ENCODE data around the gene DLX5. TPM values are rescaled to one million over a fixed set of nuclear protein-coding genes. Genes with fewer than 3 reads are reported as not detected.

The DLX5 gene
- total and polyA plus RNA-seq, 9 donors: 0.27 to 7.9 (median 1.0) TPM; not detected in 1

- peaks cover 2% of the 10 kb centered on the region for H3K4me1 ChIP-seq (ENCODE audit: insufficient read depth)
- no peak for DNase-seq
- H3K9me3 ChIP-seq: no peaks in the 10 kb centered on the region
- no peaks in the 10 kb centered on the region for H3K27me3 ChIP-seq
- TF ChIP-seq POLR2A (IDR thresholded peaks at IDR 0.05) (no peak), EP300 (IDR thresholded peaks at IDR 0.05) (no peak)
- TF ChIP-seq, protein P1, sequence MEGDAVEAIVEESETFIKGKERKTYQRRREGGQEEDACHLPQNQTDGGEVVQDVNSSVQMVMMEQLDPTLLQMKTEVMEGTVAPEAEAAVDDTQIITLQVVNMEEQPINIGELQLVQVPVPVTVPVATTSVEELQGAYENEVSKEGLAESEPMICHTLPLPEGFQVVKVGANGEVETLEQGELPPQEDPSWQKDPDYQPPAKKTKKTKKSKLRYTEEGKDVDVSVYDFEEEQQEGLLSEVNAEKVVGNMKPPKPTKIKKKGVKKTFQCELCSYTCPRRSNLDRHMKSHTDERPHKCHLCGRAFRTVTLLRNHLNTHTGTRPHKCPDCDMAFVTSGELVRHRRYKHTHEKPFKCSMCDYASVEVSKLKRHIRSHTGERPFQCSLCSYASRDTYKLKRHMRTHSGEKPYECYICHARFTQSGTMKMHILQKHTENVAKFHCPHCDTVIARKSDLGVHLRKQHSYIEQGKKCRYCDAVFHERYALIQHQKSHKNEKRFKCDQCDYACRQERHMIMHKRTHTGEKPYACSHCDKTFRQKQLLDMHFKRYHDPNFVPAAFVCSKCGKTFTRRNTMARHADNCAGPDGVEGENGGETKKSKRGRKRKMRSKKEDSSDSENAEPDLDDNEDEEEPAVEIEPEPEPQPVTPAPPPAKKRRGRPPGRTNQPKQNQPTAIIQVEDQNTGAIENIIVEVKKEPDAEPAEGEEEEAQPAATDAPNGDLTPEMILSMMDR (IDR thresholded peaks at IDR 0.05): no peak
- no peaks in the 10 kb centered on the region for H3K36me3 ChIP-seq
- H3K4me3 ChIP-seq: no peak overlapping the region
- WGBS, 3 donors: 38 to 55% (median 53%) methylated on average over 17 of the region's 17 CpGs
- intact Hi-C loops (cut with DNase I): loop anchor here (2.0 to 10.0 kb wide), 5 partner anchors 950 to 1302 kb away; no protein-coding TSS in a partner anchor
- no peak overlapping the region for H3K27ac ChIP-seq
Measured at GRCh38 chr7:97026715-97027426, 2.2 kb upstream of the DLX5 start.

- Histone ChIP-seq H3K36me3 (no peaks in the 10 kb centered on the region), H3K27ac (no peak overlapping the region), H3K4me3 (no peak overlapping the region), H3K4me1 (ENCODE audit: insufficient read depth) (peaks cover 2% of the 10 kb centered on the region), H3K9me3 (no peaks in the 10 kb centered on the region), H3K27me3 (no peaks in the 10 kb centered on the region)
- WGBS, 3 donors: 19 to 40% (median 33%) methylated on average over 29 of the region's 29 CpGs
- intact Hi-C loops (cut with DNase I): loop anchor here (2.0 to 10.0 kb wide), 5 partner anchors 949 to 1301 kb away; no protein-coding TSS in a partner anchor
- TF ChIP-seq, protein P1 (IDR thresholded peaks at IDR 0.05): no peak
- TF ChIP-seq POLR2A (IDR thresholded peaks at IDR 0.05) (no peak), EP300 (IDR thresholded peaks at IDR 0.05) (no peak)
- no peak for DNase-seq
Measured at GRCh38 chr7:97025983-97026714, 1.5 kb upstream of the DLX5 start.

DNA sequence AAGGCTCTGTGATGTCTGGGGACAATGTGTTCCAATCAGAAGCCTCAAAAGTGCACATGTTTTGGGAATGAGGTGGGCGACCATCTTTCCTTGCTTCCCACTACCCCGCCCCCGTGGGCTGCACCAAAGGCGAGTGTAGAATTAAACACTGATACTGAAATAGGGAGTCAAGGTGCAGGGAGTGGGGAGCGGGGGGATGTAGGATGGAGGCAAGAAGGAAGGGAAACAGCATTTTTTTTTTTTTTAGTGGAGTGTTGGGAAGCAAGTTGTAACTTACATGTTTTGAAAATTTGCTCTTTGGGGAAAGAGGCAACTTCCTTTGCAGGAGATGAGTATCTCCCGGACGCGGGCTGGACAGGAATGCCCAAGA lies 484 bp upstream of the DLX5 start:
- intact Hi-C loops (cut with DNase I): loop anchor here (5.0 to 10.0 kb wide), 4 partner anchors 948 to 1300 kb away; no protein-coding TSS in a partner anchor

More for the DNA sequence above, 484 bp upstream of the DLX5 start:
- Histone ChIP-seq H3K9me3 (no peaks in the 10 kb centered on the region), H3K27ac (no peak overlapping the region), H3K27me3 (no peaks in the 10 kb centered on the region), H3K4me3 (no peak overlapping the region), H3K36me3 (no peaks in the 10 kb centered on the region), H3K4me1 (ENCODE audit: insufficient read depth) (peaks cover 2% of the 10 kb centered on the region)
- 7 to 13% (median 10%) methylated on average over 8 of the region's 8 CpGs for WGBS, 3 donors
- TF ChIP-seq EP300 (IDR thresholded peaks at IDR 0.05) (no peak), POLR2A (IDR thresholded peaks at IDR 0.05) (no peak)
- TF ChIP-seq, protein P1 (IDR thresholded peaks at IDR 0.05): no peak
- DNase-seq: no peak
